ENCODE results near the gene GLI1.

The GLI1 gene

GRCh38 chr12:57511161-57511560, 51.6 kb downstream of the GLI1 start:
- TF ChIP-seq REST (IDR thresholded peaks at IDR 0.05; ENCODE audit: insufficient replicate concordance, low read depth) (no peak), CTCF (IDR thresholded peaks at IDR 0.05; ENCODE audit: insufficient read depth, low read length) (no peak), SPI1 (IDR thresholded peaks at IDR 0.05; ENCODE audit: borderline replicate concordance, low read depth) (no peak), POLR2AphosphoS5 (IDR thresholded peaks at IDR 0.05; ENCODE audit: low read depth) (no peak), GABPA (IDR thresholded peaks at IDR 0.05; ENCODE audit: low read depth) (no peak)
- DNase-seq (ENCODE audit: low read depth in 1 of 2, low spot score in 1 of 2) = no peak
- H3K27me3 ChIP-seq (ENCODE audit: insufficient read depth, poor library complexity, severe bottlenecking) = no peaks in the 10 kb centered on the region
- H3K27ac ChIP-seq (replicated peaks) = no peak overlapping the region
- H3K4me3 ChIP-seq (replicated peaks; ENCODE audit: insufficient read depth, low read length) = no peak overlapping the region

DNA sequence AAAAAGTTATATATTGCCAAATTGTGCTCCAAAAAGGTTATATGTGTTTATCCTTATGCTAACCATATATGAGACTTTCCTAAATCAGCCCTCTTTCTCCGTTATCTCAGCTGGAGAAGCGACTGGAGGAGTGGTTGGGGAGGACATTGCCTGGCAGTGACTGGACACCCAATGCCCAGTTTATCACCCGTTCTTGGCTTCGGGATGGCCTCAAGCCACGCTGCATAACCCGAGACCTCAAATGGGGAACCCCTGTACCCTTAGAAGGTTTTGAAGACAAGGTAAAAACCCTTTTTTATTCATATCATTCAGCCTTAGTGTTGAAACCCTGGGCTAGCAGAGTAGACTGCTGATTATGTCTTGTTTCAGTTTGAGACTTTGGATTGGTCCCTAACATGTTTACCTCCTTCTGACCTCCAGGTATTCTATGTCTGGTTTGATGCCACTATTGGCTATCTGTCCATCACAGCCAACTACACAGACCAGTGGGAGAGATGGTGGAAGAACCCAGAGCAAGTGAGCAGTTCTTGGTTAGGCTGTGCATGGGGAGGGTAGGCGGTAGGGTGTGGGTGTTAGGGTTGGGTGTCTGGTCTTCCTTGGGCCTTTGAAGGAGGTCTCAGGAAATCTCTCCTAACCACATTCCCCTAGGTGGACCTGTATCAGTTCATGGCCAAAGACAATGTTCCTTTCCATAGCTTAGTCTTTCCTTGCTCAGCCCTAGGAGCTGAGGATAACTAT, 52.2 kb downstream of the GLI1 start:
- Histone ChIP-seq H3K27me3 (ENCODE audit: insufficient read depth, poor library complexity, severe bottlenecking) (no peaks in the 10 kb centered on the region), H3K27ac (replicated peaks) (no peak overlapping the region), H3K4me3 (replicated peaks; ENCODE audit: insufficient read depth, low read length) (no peak overlapping the region)
- no peak for TF ChIP-seq GABPA (IDR thresholded peaks at IDR 0.05; ENCODE audit: low read depth)
- TF ChIP-seq POLR2AphosphoS5 (IDR thresholded peaks at IDR 0.05; ENCODE audit: low read depth) = no peak
- TF ChIP-seq SPI1 (IDR thresholded peaks at IDR 0.05; ENCODE audit: borderline replicate concordance, low read depth) = no peak
- no peak for TF ChIP-seq CTCF (IDR thresholded peaks at IDR 0.05; ENCODE audit: insufficient read depth, low read length)
- TF ChIP-seq REST (IDR thresholded peaks at IDR 0.05; ENCODE audit: insufficient replicate concordance, low read depth) = no peak
- DNase-seq (ENCODE audit: low read depth in 1 of 2, low spot score in 1 of 2) = no peak

DNA sequence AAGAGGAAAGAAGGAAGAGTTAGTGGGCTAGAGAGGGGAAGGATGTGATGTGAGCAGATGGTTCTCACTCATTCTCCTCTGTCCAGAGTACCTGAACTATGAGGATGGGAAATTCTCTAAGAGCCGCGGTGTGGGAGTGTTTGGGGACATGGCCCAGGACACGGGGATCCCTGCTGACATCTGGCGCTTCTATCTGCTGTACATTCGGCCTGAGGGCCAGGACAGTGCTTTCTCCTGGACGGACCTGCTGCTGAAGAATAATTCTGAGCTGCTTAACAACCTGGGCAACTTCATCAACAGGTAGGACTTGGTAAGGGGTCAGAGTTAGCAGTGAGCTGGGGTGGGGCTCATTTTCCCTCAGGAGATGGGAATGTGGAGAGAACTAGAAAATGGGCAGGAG, 53.1 kb downstream of the GLI1 start:
- TF ChIP-seq SPI1 (IDR thresholded peaks at IDR 0.05; ENCODE audit: borderline replicate concordance, low read depth) (no peak), POLR2AphosphoS5 (IDR thresholded peaks at IDR 0.05; ENCODE audit: low read depth) (no peak), REST (IDR thresholded peaks at IDR 0.05; ENCODE audit: insufficient replicate concordance, low read depth) (no peak), CTCF (IDR thresholded peaks at IDR 0.05; ENCODE audit: insufficient read depth, low read length) (no peak), GABPA (IDR thresholded peaks at IDR 0.05; ENCODE audit: low read depth) (no peak)
- Histone ChIP-seq H3K27me3 (ENCODE audit: insufficient read depth, poor library complexity, severe bottlenecking) (no peaks in the 10 kb centered on the region), H3K27ac (replicated peaks) (no peak overlapping the region), H3K4me3 (replicated peaks; ENCODE audit: insufficient read depth, low read length) (no peak overlapping the region)
- DNase-seq (ENCODE audit: low read depth in 1 of 2, low spot score in 1 of 2) = no peak
